ENCODE results near the gene MPP1.
A peak's percentile ranks its signal among the peaks of the same experiment; 100 is the strongest.

The MPP1 gene

DNA sequence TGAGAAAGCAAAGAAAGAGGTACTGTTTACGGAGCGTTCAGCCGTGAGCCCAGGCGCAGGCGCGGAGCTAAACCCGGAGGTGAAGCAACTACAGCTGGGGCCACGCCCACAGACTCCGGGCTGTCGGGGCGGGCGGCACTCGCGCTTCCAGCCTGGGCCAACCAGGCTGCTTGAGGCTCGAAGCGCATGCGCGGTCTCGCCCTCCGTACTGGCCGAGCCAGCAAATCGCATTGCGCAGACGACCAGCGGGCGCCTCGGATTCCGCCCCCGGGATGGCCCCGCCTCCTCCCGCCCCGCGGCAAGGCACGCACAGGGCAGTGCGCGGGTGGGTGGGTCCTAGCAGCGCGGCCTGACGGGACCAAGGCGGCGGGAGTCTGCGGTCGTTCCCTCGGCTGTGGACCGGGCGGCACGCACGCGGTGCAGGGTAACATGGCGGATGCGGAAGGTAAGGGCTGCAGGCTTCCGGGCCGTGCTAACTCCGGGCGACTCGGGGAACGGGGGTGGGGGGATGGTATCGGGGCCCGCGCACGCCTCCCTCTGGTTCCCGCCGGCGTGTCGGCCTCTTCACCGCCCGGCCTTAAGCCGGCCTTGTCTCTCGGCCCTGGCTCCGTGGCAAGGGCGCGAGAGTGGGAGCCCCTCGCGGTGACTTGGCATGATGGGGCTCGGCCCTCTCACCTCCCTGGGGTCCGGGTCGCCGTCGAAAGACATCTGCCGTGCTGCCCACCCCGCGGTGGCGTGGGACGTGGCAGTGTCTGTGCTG, 42.6 kb downstream of the MPP1 start, which contains the start of gene DKC1:
TSS of gene DKC1 (plus strand) at position 328 of the 760 bp plus-strand sequence. CDS start at position 430, 102 bp downstream.
- H3K4me3 ChIP-seq (ENCODE audit: low read depth, low read length): peak within 1 kb of the TSS; percentile 67
- TF ChIP-seq, protein P1, sequence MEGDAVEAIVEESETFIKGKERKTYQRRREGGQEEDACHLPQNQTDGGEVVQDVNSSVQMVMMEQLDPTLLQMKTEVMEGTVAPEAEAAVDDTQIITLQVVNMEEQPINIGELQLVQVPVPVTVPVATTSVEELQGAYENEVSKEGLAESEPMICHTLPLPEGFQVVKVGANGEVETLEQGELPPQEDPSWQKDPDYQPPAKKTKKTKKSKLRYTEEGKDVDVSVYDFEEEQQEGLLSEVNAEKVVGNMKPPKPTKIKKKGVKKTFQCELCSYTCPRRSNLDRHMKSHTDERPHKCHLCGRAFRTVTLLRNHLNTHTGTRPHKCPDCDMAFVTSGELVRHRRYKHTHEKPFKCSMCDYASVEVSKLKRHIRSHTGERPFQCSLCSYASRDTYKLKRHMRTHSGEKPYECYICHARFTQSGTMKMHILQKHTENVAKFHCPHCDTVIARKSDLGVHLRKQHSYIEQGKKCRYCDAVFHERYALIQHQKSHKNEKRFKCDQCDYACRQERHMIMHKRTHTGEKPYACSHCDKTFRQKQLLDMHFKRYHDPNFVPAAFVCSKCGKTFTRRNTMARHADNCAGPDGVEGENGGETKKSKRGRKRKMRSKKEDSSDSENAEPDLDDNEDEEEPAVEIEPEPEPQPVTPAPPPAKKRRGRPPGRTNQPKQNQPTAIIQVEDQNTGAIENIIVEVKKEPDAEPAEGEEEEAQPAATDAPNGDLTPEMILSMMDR (IDR thresholded peaks at IDR 0.05; ENCODE audit: low read depth, low read length): no peak

GRCh38 chrX:154761977-154762536, 43.2 kb downstream of the MPP1 start:
- H3K4me3 ChIP-seq (ENCODE audit: low read depth, low read length): peak overlapping the region; percentile 44

GRCh38 chrX:154758696-154759095, 46.6 kb downstream of the MPP1 start:
- TF ChIP-seq, protein P1 (IDR thresholded peaks at IDR 0.05; ENCODE audit: low read depth, low read length): no peak

More at GRCh38 chrX:154761977-154762536, 43.2 kb downstream of the MPP1 start:
- TF ChIP-seq, protein P1 (IDR thresholded peaks at IDR 0.05; ENCODE audit: low read depth, low read length): no peak

GRCh38 chrX:154751669-154752271, 53.5 kb downstream of the MPP1 start:
- no peak overlapping the region for H3K4me3 ChIP-seq (ENCODE audit: low read depth, low read length)
- TF ChIP-seq, protein P1 (IDR thresholded peaks at IDR 0.05; ENCODE audit: low read depth, low read length): no peak

More at GRCh38 chrX:154758696-154759095, 46.6 kb downstream of the MPP1 start:
- no peak overlapping the region for H3K4me3 ChIP-seq (ENCODE audit: low read depth, low read length)

GRCh38 chrX:154751203-154751668, 54.0 kb downstream of the MPP1 start:
- H3K4me3 ChIP-seq (ENCODE audit: low read depth, low read length): peak overlapping the region; percentile 56; the same call in 1 of the 2 replicates
- TF ChIP-seq, protein P1 (IDR thresholded peaks at IDR 0.05; ENCODE audit: low read depth, low read length): no peak

- TF ChIP-seq, protein P1 (IDR thresholded peaks at IDR 0.05; ENCODE audit: low read depth, low read length): no peak
- H3K4me3 ChIP-seq (ENCODE audit: low read depth, low read length): peak within 1 kb of the TSS; percentile 56
These were observed 54.7 kb downstream of the MPP1 start, which contains the start of gene GAB3 for GRCh38 chrX:154750301-154751202. Gene GAB3, minus strand, starts transcription at chrX:154751077. Its CDS starts 52 bp downstream, at chrX:154751025.
